Adrenal gland (tissue), 5 donors: Measurements from ENCODE around the gene CROCC.
"Not testable (repeated sequence)": the region's sequence is repeated elsewhere in the genome, so short reads cannot be mapped to it uniquely, and the experiment has no call there.

Experiments
- CTCF ChIP-seq, 6 experiments: fragments of 450-650 bp in 4 of 6; fragments of 200-600 bp in 2 of 6; sonication (generic) in 1 of 6; IDR thresholded peaks; 1 replicate in 5 of 6; 2 replicates in 1 of 6; pipeline versions ENCODE4 v1.5.1 to v1.8.0; 2016 to 2021; ENCODE audit warnings: antibody characterized with exemption in 6 of 6, mild to moderate bottlenecking in 2 of 6, moderate library complexity in 1 of 6
- POLR2A ChIP-seq, 2 donors: fragments of 450-650 bp; IDR thresholded peaks; one replicate each; pipeline ENCODE4 v1.6.1; 2017; ENCODE audit warnings: antibody characterized with exemption in 2 of 2, mild to moderate bottlenecking in 2 of 2, moderate library complexity in 1 of 2
- donor health status: DM: no; HTN: no; CAD: no.

GRCh38 chr1:16948282-16948891 lies 26.7 kb downstream of the CROCC start:
- TF ChIP-seq CTCF, POLR2A (IDR thresholded peaks at IDR 0.05): not testable (repeated sequence)
